Nephron (organoid): ENCODE data around the gene PPP1R12C.

Source experiments
- H3K27ac Mint-ChIP-seq, 3 experiments: 2 replicates each; pipeline ENCODE4 v1.8.0; 2020; ENCODE audit warnings: mixed read lengths in 3 of 3, mild to moderate bottlenecking in 2 of 3, moderate library complexity in 1 of 3
- H3K27me3 Mint-ChIP-seq: 2 replicates; pipeline ENCODE4 v1.8.0; 2021; ENCODE audit warnings: low read depth, mild to moderate bottlenecking, moderate library complexity, mixed read lengths
- H3K36me3 Mint-ChIP-seq: 2 replicates; pipeline ENCODE4 v1.8.0; 2020; ENCODE audit warnings: low read depth, mixed read lengths
- H3K4me1 Mint-ChIP-seq: 2 replicates; pipeline ENCODE4 v1.8.0; 2020; ENCODE audit warnings: mixed read lengths
- H3K4me3 Mint-ChIP-seq, 3 experiments: 2 replicates each; pipeline ENCODE4 v1.8.0; 2020; ENCODE audit warnings: mild to moderate bottlenecking in 3 of 3, mixed read lengths in 3 of 3, moderate library complexity in 2 of 3
- H3K9me3 Mint-ChIP-seq: 2 replicates; pipeline ENCODE4 v1.8.0; 2020; ENCODE audit warnings: mixed read lengths
- CTCF ChIP-seq, 3 experiments: fragments of 200-600 bp; sonication (generic); IDR thresholded peaks; one replicate each; pipeline ENCODE4 v1.5.0; 2021; ENCODE audit warnings: antibody characterized with exemption in 3 of 3; ENCODE audit not compliant: unreplicated experiment in 3 of 3

PPP1R12C gene

GRCh38 chr19:55086730-55087541 is 30.5 kb downstream of the PPP1R12C start:
- no peak overlapping the region for H3K27ac Mint-ChIP-seq
- peaks cover 17% of the 10 kb centered on the region for H3K4me1 Mint-ChIP-seq
- H3K27me3 Mint-ChIP-seq: peaks cover 68% of the 10 kb centered on the region
- H3K4me3 Mint-ChIP-seq: peak overlapping the region; percentile 79 to 81 (median 79)
- peaks cover 9% of the 10 kb centered on the region for H3K36me3 Mint-ChIP-seq
- peaks cover 3% of the 10 kb centered on the region for H3K9me3 Mint-ChIP-seq
- TF ChIP-seq CTCF (IDR thresholded peaks at IDR 0.05; ENCODE audit: unreplicated experiment in 3 of 3): no peak

- no peak for TF ChIP-seq CTCF (IDR thresholded peaks at IDR 0.05; ENCODE audit: unreplicated experiment in 3 of 3)
- peaks cover 76% of the 10 kb centered on the region for H3K27me3 Mint-ChIP-seq
- H3K4me1 Mint-ChIP-seq: peaks cover 17% of the 10 kb centered on the region
- peak overlapping the region; percentile 62 to 69 (median 67) for H3K4me3 Mint-ChIP-seq
- H3K36me3 Mint-ChIP-seq: peaks cover 9% of the 10 kb centered on the region
- peaks cover 3% of the 10 kb centered on the region for H3K9me3 Mint-ChIP-seq
- H3K27ac Mint-ChIP-seq: no peak overlapping the region
These were observed 31.3 kb downstream of the PPP1R12C start for GRCh38 chr19:55085923-55086715.

- peaks cover 23% of the 10 kb centered on the region for H3K4me1 Mint-ChIP-seq
- peak overlapping the region in 2 of 3 experiments; percentile 20 to 50 for H3K4me3 Mint-ChIP-seq
- no peak overlapping the region for H3K27ac Mint-ChIP-seq
- H3K9me3 Mint-ChIP-seq: peaks cover 3% of the 10 kb centered on the region
- H3K36me3 Mint-ChIP-seq: peaks cover 3% of the 10 kb centered on the region
- H3K27me3 Mint-ChIP-seq: peaks cover 93% of the 10 kb centered on the region
- TF ChIP-seq CTCF (IDR thresholded peaks at IDR 0.05; ENCODE audit: unreplicated experiment in 3 of 3): no peak
These were observed 33.0 kb downstream of the PPP1R12C start for GRCh38 chr19:55084416-55084815.

- Mint-ChIP-seq H3K4me1 (peaks cover 18% of the 10 kb centered on the region), H3K27me3 (peaks cover 91% of the 10 kb centered on the region), H3K4me3 (peak overlapping the region in 2 of 3 experiments; percentile 56 to 76), H3K36me3 (peaks cover 3% of the 10 kb centered on the region), H3K27ac (no peak overlapping the region), H3K9me3 (peaks cover 3% of the 10 kb centered on the region)
- no peak for TF ChIP-seq CTCF (IDR thresholded peaks at IDR 0.05; ENCODE audit: unreplicated experiment in 3 of 3)
These were observed 34.2 kb downstream of the PPP1R12C start for GRCh38 chr19:55083004-55083850.

- peaks cover 3% of the 10 kb centered on the region for H3K9me3 Mint-ChIP-seq
- H3K4me3 Mint-ChIP-seq: peak overlapping the region; percentile 56 to 76 (median 65)
- H3K36me3 Mint-ChIP-seq: peaks cover 3% of the 10 kb centered on the region
- H3K27me3 Mint-ChIP-seq: peaks cover 90% of the 10 kb centered on the region
- TF ChIP-seq CTCF (IDR thresholded peaks at IDR 0.05; ENCODE audit: unreplicated experiment in 3 of 3): no peak
- peaks cover 8% of the 10 kb centered on the region for H3K4me1 Mint-ChIP-seq
- H3K27ac Mint-ChIP-seq: no peak overlapping the region
These were observed 35.2 kb downstream of the PPP1R12C start for GRCh38 chr19:55082020-55082851.
